Breast epithelium (tissue), 3 donors: ENCODE data around the gene CDH4.

ENCODE experiments used
- CTCF ChIP-seq, 3 donors: fragments of 450-650 bp; IDR thresholded peaks; one replicate each; pipeline ENCODE4 v1.5.1; 2016 to 2017; ENCODE audit warnings: antibody characterized with exemption in 3 of 3, mild to moderate bottlenecking in 3 of 3, moderate library complexity in 3 of 3
- POLR2AphosphoS5 ChIP-seq, 3 donors: sonication (generic); formaldehyde crosslinking; IDR thresholded peaks; one replicate each; pipeline ENCODE4 v1.6.1; 2017; ENCODE audit warnings: antibody characterized with exemption in 3 of 3

- no peak for TF ChIP-seq CTCF (IDR thresholded peaks at IDR 0.05)
- no peak for TF ChIP-seq POLR2AphosphoS5 (IDR thresholded peaks at IDR 0.05)
Observed at GRCh38 chr20:61331543-61331942, 79.5 kb downstream of the CDH4 start.
